GM12891 (cell line): Measurements from ENCODE around the gene HELZ.

ENCODE experiments used
- POLR2A ChIP-seq: IDR thresholded peaks from 2 replicates; pipeline ENCODE4 v1.6.1; 2011; ENCODE audit warnings: low read depth, low read length, control low read depth
- POLR2AphosphoS5 ChIP-seq: IDR thresholded peaks from 2 replicates; pipeline ENCODE4 v1.6.1; 2011; ENCODE audit warnings: low read depth, low read length, control low read depth
- POU2F2 ChIP-seq: IDR thresholded peaks from 2 replicates; pipeline ENCODE4 v1.6.1; 2011; ENCODE audit warnings: low read depth, mild to moderate bottlenecking, control low read depth, low read length, moderate library complexity
- TAF1 ChIP-seq: IDR thresholded peaks from 2 replicates; pipeline ENCODE4 v1.6.1; 2011; ENCODE audit warnings: low read depth, low read length, control low read depth

GRCh38 chr17:67051837-67052236, 193.2 kb downstream of the HELZ start:
- no peak for TF ChIP-seq POLR2A
- TF ChIP-seq TAF1, result no peak
- TF ChIP-seq POLR2AphosphoS5, result no peak
- no peak for TF ChIP-seq POU2F2
